ENCODE results near the gene RABGGTA. TPM values are rescaled to one million over a fixed set of nuclear protein-coding genes. Genes with fewer than 3 reads are reported as not detected.

The RABGGTA gene
- total and polyA plus RNA-seq, 10 of the 15 experiments (the other 5 are each of a cell fraction or from before 2014, with no cell fraction given) = 19.1 to 75.6 (median 46.9) TPM

DNA sequence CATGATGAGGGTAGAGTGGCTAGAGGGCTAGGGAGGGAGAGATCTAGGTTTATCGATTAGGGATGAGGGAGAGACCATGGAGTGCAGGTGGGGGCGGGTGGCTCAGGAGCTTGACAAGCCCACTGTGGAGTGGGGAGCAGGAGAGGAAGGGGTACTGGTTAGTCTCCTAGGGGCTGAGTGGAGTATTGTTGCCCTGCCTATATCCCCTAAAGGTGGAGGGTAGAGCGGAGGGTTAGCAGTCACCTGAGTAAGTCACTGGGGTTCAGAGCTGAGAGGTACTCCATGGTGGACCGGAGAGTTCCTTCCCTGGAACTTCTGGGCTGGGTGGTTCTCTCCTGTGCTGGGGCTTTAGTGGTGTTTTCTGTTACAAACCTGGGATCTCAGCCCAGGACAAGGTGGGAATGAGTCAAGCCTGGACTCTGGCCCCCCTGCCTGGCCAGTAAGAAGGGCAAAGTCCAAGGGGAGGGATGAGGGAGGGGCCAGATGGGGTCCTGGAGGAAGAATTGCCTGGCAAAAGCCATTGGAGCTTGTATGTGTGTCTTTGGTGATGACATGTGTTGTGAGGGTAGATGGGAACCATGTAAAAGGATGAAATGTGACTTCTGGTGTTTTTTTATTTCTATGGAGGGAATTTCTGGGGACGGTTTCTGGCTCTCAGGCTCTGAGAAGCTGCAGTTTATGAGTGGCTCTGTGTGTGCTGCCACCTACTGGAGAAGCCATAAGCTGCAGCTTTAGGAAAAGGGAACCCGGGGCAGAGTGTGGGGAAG, 36.4 kb upstream of the RABGGTA start, which contains the start of gene CIDEB (continued):
- TF ChIP-seq, protein P1, sequence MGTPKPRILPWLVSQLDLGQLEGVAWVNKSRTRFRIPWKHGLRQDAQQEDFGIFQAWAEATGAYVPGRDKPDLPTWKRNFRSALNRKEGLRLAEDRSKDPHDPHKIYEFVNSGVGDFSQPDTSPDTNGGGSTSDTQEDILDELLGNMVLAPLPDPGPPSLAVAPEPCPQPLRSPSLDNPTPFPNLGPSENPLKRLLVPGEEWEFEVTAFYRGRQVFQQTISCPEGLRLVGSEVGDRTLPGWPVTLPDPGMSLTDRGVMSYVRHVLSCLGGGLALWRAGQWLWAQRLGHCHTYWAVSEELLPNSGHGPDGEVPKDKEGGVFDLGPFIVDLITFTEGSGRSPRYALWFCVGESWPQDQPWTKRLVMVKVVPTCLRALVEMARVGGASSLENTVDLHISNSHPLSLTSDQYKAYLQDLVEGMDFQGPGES (IDR thresholded peaks at IDR 0.05) = no peak
- TF ChIP-seq, protein P2, sequence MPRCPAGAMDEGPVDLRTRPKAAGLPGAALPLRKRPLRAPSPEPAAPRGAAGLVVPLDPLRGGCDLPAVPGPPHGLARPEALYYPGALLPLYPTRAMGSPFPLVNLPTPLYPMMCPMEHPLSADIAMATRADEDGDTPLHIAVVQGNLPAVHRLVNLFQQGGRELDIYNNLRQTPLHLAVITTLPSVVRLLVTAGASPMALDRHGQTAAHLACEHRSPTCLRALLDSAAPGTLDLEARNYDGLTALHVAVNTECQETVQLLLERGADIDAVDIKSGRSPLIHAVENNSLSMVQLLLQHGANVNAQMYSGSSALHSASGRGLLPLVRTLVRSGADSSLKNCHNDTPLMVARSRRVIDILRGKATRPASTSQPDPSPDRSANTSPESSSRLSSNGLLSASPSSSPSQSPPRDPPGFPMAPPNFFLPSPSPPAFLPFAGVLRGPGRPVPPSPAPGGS (IDR thresholded peaks at IDR 0.05; ENCODE audit: borderline replicate concordance, insufficient read depth, low read depth, low read length, poor library complexity, severe bottlenecking) = no peak
- TF ChIP-seq RAD21 (IDR thresholded peaks at IDR 0.05; ENCODE audit: insufficient read depth, low read depth, low read length) = peak; percentile 59
- TF ChIP-seq, protein P3, sequence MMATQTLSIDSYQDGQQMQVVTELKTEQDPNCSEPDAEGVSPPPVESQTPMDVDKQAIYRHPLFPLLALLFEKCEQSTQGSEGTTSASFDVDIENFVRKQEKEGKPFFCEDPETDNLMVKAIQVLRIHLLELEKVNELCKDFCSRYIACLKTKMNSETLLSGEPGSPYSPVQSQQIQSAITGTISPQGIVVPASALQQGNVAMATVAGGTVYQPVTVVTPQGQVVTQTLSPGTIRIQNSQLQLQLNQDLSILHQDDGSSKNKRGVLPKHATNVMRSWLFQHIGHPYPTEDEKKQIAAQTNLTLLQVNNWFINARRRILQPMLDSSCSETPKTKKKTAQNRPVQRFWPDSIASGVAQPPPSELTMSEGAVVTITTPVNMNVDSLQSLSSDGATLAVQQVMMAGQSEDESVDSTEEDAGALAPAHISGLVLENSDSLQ (IDR thresholded peaks at IDR 0.05) = no peak

DNA sequence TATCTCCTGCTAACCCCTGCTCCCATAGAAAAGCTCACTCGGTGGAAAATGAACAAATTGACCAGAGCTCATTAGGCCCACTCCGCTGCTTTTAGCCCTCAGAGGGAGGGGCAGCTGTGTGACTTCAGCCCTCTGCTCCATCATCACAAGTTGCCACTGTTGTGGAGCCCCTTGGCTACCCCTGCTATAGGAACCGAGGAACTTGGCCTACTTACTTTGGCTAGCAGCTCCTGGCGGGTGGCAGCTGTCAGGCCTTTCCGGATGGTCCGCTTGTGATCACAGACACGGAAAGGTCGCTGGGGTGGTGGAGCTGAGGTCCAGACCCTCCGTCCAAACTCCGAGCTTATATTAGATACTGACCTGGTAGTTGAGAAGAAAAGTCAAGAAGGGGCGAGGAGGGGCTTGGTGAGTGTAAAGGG, 35.8 kb upstream of the RABGGTA start:
- TF ChIP-seq RBBP5 (conservative IDR thresholded peaks at IDR 0.05) (no peak), EP300 (IDR thresholded peaks at IDR 0.05; ENCODE audit: borderline replicate concordance in 1 of 2, control insufficient read depth in 1 of 2, low read depth in 2 of 2, low read length in 2 of 2) (no peak), SIX5 (IDR thresholded peaks at IDR 0.05; ENCODE audit: low read depth, low read length, severe bottlenecking) (no peak), TCF12 (IDR thresholded peaks at IDR 0.05; ENCODE audit: low read depth, low read length) (no peak), SIN3A (IDR thresholded peaks at IDR 0.05; ENCODE audit: low read depth, low read length) (no peak), KLF5 (IDR thresholded peaks at IDR 0.05; ENCODE audit: partially characterized antibody) (no peak), RELA (IDR thresholded peaks at IDR 0.05; ENCODE audit: borderline replicate concordance, partially characterized antibody) (no peak)
- no peaks in the 10 kb centered on the region for H3K79me2 ChIP-seq (ENCODE audit: control insufficient read depth, insufficient read depth, low read length)
- no peak overlapping the region for H2AFZ ChIP-seq (ENCODE audit: control insufficient read depth, low read depth, low read length)
- FAIRE-seq = no peak
- no peak overlapping the region for H3K4me3 ChIP-seq
- no peak for DNase-seq (ENCODE audit: low read depth, low spot score)
- in situ Hi-C loops (cut with MboI) (no loop called here), intact Hi-C loops (cut with micrococcal nuclease; ENCODE audit: unreplicated experiment) (no loop called here)
- no peaks in the 10 kb centered on the region for H4K20me1 ChIP-seq (ENCODE audit: control insufficient read depth, insufficient read depth)
- no peak overlapping the region for H3K9ac ChIP-seq (ENCODE audit: control insufficient read depth, insufficient read depth, low read length)
- WGBS (ENCODE audit: insufficient coverage, insufficient replicate concordance, low lambda C conversion rate, missing lambda C conversion rate) = 84% methylated on average over 11 of the region's 11 CpGs
- H3K4me1 ChIP-seq (ENCODE audit: control insufficient read depth, insufficient read depth, low read length) = peaks cover 20% of the 10 kb centered on the region; the same call in 1 of the 2 replicates
- ChIA-PET SMC1A (ENCODE audit: uncharacterized antibody, unreplicated experiment) (interaction anchor here (0.8 to 4.9 kb wide), 12 partner anchors 9 to 170 kb away, joined by 3 to 36 read pairs (median 6); partner anchors contain the start of genes IRF9, MDP1 and TINF2), POLR2A (interaction anchor here (1.2 to 3.3 kb wide), 8 partner anchors 8 to 193 kb away, joined by 3 to 26 read pairs (median 6); partner anchors contain the start of genes DCAF11, DHRS1, NOP9 and NRL), CTCF (interaction anchor here (0.8 to 7.9 kb wide), 34 partner anchors 9 to 216 kb away, joined by 3 to 149 read pairs (median 6); partner anchors contain the start of genes ADCY4, CHMP4A, DHRS1 and IPO4), RAD21 (ENCODE audit: unreplicated experiment) (interaction anchor here (1.2 to 4.0 kb wide), 13 partner anchors 8 to 249 kb away, joined by 3 to 52 read pairs (median 14); partner anchors contain the start of genes MDP1, PCK2 and TINF2)
- H3K27ac ChIP-seq (ENCODE audit: control insufficient read depth, insufficient read depth) = no peak overlapping the region
- no peak overlapping the region for H3K4me2 ChIP-seq (ENCODE audit: control insufficient read depth, insufficient read depth)
- TSS peak; percentile 31 for BruUV-seq (replicated peaks)
- no peaks in the 10 kb centered on the region for H3K27me3 ChIP-seq (replicated peaks in 1 of 2; ENCODE audit: control insufficient read depth in 2 of 2, insufficient read depth in 2 of 2, low read length in 1 of 2)
- H3K36me3 ChIP-seq (ENCODE audit: control insufficient read depth in 2 of 2, insufficient read depth in 2 of 2, low read length in 1 of 2) = peaks cover 15 to 30% of the 10 kb centered on the region in 2 experiments
- no peaks in the 10 kb centered on the region for H3K9me3 ChIP-seq (replicated peaks; ENCODE audit: control insufficient read depth, insufficient read depth, low read length)
- no peak for ATAC-seq

Data from GM12878 (cell line).